Right atrium auricular region (tissue), 2 donors: Measurements from ENCODE around the gene CNGA1. TPM values are rescaled to one million over a fixed set of nuclear protein-coding genes. Genes with fewer than 3 reads are reported as not detected.
A peak's percentile ranks its signal among the peaks of the same experiment; 100 is the strongest.

ENCODE experiments used
- DNase-seq: peaks from one replicate; pipeline ENCODE4 v3.0.0-alpha.2; 2019; ENCODE audit warnings: low spot score
- H3K27ac ChIP-seq, 2 donors: fragments of 200-600 bp; sonication (generic); 1 replicate in 1 of 2; 2 replicates in 1 of 2; pipeline ENCODE4 v1.5.1; 2016 to 2019
- H3K27me3 ChIP-seq, 2 donors: fragments of 200-600 bp; sonication (generic); one replicate each; pipeline versions ENCODE4 v1.5.1 to v1.6.0; 2017 to 2019
- H3K36me3 ChIP-seq: fragments of 200-600 bp; sonication (generic); one replicate; pipeline ENCODE4 v1.5.1; 2016
- H3K4me1 ChIP-seq, 2 donors: fragments of 200-600 bp; sonication (generic); one replicate each; pipeline versions ENCODE4 v1.5.1 to v1.6.0; 2017 to 2019
- H3K4me3 ChIP-seq, 2 donors: fragments of 200-600 bp; sonication (generic); 1 replicate in 1 of 2; 2 replicates in 1 of 2; pipeline ENCODE4 v1.5.1; 2017 to 2019; ENCODE audit warnings: mild to moderate bottlenecking in 1 of 2, moderate library complexity in 1 of 2
- H3K9me3 ChIP-seq, 2 donors: fragments of 200-600 bp; sonication (generic); one replicate each; pipeline ENCODE4 v1.5.1; 2019
- CTCF ChIP-seq, 2 donors: fragments of 200-600 bp; sonication (generic); IDR thresholded peaks; one replicate each; pipeline ENCODE4 v1.5.1; 2019; ENCODE audit warnings: antibody characterized with exemption in 2 of 2
- total RNA-seq, 2 donors: library from RNA; depleted of rRNA; stranded (reverse); fragments of >200 nt; gene quantifications; one replicate each; pipeline ENCODE4 v1.1.0, GENCODE V29; 2016

Gene CNGA1
- total RNA-seq, 2 donors from 2014 or later, result 0.24 TPM; not detected in 1

DNA sequence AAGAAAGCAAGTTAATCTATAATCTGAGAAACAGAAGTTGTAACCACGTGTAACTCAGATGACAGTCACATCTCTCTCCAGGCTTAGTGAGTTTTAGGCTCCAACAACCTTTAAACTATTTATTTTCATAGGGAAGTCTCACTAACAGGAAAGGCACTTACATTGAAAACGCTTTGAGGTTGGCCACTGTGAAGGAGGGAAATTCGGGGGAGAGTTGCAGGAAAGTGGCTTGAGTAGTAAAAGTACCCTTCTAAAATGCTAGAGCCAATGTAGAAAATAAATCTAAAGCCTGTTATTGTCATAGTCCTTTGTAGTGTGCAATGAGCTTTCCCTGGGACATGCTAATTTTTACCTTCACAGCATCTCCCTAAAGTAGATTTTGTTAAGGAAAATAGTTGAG is 101.1 kb downstream of the CNGA1 start:
- Histone ChIP-seq H3K4me3 (no peak overlapping the region), H3K9me3 (no peaks in the 10 kb centered on the region), H3K27ac (no peak overlapping the region), H3K27me3 (no peaks in the 10 kb centered on the region), H3K36me3 (peaks cover under 1% of the 10 kb centered on the region), H3K4me1 (peaks cover 0 to 20% of the 10 kb centered on the region in 2 donors)
- DNase-seq, result no peak
- no peak for TF ChIP-seq CTCF (IDR thresholded peaks at IDR 0.05)

DNA sequence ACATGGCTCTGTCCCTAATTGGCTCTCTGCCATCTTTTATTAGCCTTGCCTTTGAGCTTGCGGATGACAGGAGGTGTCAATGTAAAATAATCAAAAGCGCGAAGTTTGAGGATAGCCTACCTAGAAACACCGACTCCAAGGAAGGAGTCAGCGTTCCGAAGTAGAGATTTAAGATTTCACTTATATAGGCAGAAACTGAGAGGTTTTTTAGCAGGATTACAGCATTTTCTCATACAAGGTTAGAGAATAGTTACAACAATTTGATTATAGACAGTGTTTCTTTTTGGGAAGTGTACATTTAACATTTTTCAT is 101.6 kb downstream of the CNGA1 start:
- DNase-seq, result no peak
- peak overlapping the region; percentile 64 to 93 for H3K4me3 ChIP-seq
- H3K4me1 ChIP-seq, result peaks cover 0 to 20% of the 10 kb centered on the region in 2 donors
- H3K27ac ChIP-seq, result peak overlapping the region; percentile 77 to 86
- no peaks in the 10 kb centered on the region for H3K27me3 ChIP-seq
- no peak for TF ChIP-seq CTCF (IDR thresholded peaks at IDR 0.05)
- H3K9me3 ChIP-seq, result no peaks in the 10 kb centered on the region
- peaks cover 6% of the 10 kb centered on the region for H3K36me3 ChIP-seq

- no peaks in the 10 kb centered on the region for H3K9me3 ChIP-seq
- peaks cover 7% of the 10 kb centered on the region for H3K36me3 ChIP-seq
- peaks cover 0 to 20% of the 10 kb centered on the region in 2 donors for H3K4me1 ChIP-seq
- H3K27ac ChIP-seq, result peak within 1 kb of the TSS; percentile 77 to 86
- no peak for TF ChIP-seq CTCF (IDR thresholded peaks at IDR 0.05)
- H3K27me3 ChIP-seq, result no peaks in the 10 kb centered on the region
- peak within 1 kb of the TSS; percentile 64 to 93 for H3K4me3 ChIP-seq
- peak; percentile 98 for DNase-seq
Measured at GRCh38 chr4:47914220-47914925, 102.1 kb downstream of the CNGA1 start, which contains the start of gene NFXL1. NFXL1 (minus strand) TSS chr4:47914583; CDS start chr4:47914203, 380 bp downstream.

DNA sequence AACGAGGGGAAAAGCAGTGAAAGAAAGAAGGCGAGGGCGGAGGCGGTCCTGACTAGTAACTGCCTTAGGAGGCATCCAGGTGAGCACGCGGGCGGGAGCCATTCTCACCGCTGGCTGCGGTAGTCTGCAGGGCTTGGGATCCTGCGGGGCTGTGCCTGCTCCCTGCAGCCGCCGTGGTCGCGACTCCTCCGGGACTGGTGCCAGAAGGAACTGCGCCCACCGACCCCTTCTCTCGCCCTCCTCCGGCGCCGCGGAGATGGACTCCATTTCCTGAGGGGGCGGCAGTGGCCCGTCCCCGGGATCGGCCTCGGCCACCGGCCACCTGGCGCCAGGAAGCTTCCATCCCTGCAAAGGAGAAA is 102.6 kb downstream of the CNGA1 start:
- H3K36me3 ChIP-seq, result peaks cover 7% of the 10 kb centered on the region
- DNase-seq, result no peak

DNA sequence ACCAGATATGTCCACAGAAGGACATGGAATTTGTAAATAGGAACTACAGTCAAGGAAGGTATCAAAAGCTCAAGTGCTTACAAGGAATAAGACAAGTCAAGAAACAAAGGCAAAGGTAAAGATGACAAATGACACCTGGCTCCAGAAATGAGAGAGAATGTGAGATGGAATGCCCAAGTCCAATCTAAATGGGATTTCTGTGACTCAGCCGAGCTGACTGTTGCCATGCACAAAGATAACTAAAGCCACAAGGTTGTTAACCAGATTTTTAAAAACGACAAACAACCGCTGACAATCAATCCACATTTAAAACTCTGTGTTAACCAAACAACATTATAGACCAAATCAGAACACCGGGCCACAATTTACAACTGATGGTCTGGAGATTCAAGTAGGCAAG is 103.2 kb downstream of the CNGA1 start:
- no peaks in the 10 kb centered on the region for H3K27me3 ChIP-seq
- H3K4me1 ChIP-seq, result peaks cover 0 to 20% of the 10 kb centered on the region in 2 donors
- H3K9me3 ChIP-seq, result no peaks in the 10 kb centered on the region
- peak overlapping the region; percentile 64 to 93 for H3K4me3 ChIP-seq
- no peak for TF ChIP-seq CTCF (IDR thresholded peaks at IDR 0.05)
- peak overlapping the region in 1 of 2 donors; percentile 77 for H3K27ac ChIP-seq
- no peak for DNase-seq
- peaks cover 8% of the 10 kb centered on the region for H3K36me3 ChIP-seq

More for the DNA sequence above, 102.6 kb downstream of the CNGA1 start:
- H3K4me1 ChIP-seq, result peaks cover 0 to 20% of the 10 kb centered on the region in 2 donors
- H3K4me3 ChIP-seq, result peak overlapping the region; percentile 64 to 93
- no peaks in the 10 kb centered on the region for H3K27me3 ChIP-seq
- peak overlapping the region; percentile 77 to 86 for H3K27ac ChIP-seq
- H3K9me3 ChIP-seq, result no peaks in the 10 kb centered on the region
- no peak for TF ChIP-seq CTCF (IDR thresholded peaks at IDR 0.05)
